Suprapubic skin (tissue), 4 donors: Measurements from ENCODE around the gene SMARCD1.

Experiments
- CTCF ChIP-seq, 2 donors: fragments of 200-600 bp in 1 of 2; fragments of 450-650 bp in 1 of 2; sonication (generic) in 1 of 2; IDR thresholded peaks; one replicate each; pipeline ENCODE4 v1.5.1; 2016 to 2019; ENCODE audit warnings: antibody characterized with exemption in 2 of 2, mild to moderate bottlenecking in 1 of 2, moderate library complexity in 1 of 2
- POLR2A ChIP-seq, 2 donors: fragments of 450-650 bp; IDR thresholded peaks; one replicate each; pipeline ENCODE4 v1.6.1; 2017; ENCODE audit warnings: antibody characterized with exemption in 2 of 2, mild to moderate bottlenecking in 2 of 2, moderate library complexity in 2 of 2
- POLR2AphosphoS5 ChIP-seq, 3 donors: sonication (generic); formaldehyde crosslinking; IDR thresholded peaks; one replicate each; pipeline ENCODE4 v1.6.1; 2017; ENCODE audit warnings: antibody characterized with exemption in 3 of 3

- no peak for TF ChIP-seq POLR2AphosphoS5 (IDR thresholded peaks at IDR 0.05)
- TF ChIP-seq CTCF (IDR thresholded peaks at IDR 0.05) = no peak
- TF ChIP-seq POLR2A (IDR thresholded peaks at IDR 0.05) = no peak
Observed at GRCh38 chr12:50106907-50107306, 21.8 kb downstream of the SMARCD1 start.
